Germinal center (tissue), 1 donor: ENCODE measurements around the gene APBA1.

Experiments
- DNase-seq: peaks from one replicate; pipeline ENCODE4 v3.0.0; 2012; ENCODE audit warnings: mixed read lengths, low spot score

The APBA1 gene

GRCh38 chr9:69657269-69657668 lies 14.9 kb downstream of the APBA1 start:
- no peak for DNase-seq

GRCh38 chr9:69655065-69655464 lies 17.1 kb downstream of the APBA1 start:
- no peak for DNase-seq

GRCh38 chr9:69653261-69653660 lies 18.9 kb downstream of the APBA1 start:
- DNase-seq = no peak

GRCh38 chr9:69649566-69650250 lies 22.5 kb downstream of the APBA1 start:
- DNase-seq = no peak

- no peak for DNase-seq
Observed at GRCh38 chr9:69647804-69648203, 24.4 kb downstream of the APBA1 start.

- no peak for DNase-seq
Observed at GRCh38 chr9:69646810-69647209, 25.4 kb downstream of the APBA1 start.

GRCh38 chr9:69645488-69645887 lies 26.7 kb downstream of the APBA1 start:
- DNase-seq = no peak

- no peak for DNase-seq
Observed at GRCh38 chr9:69643098-69643497, 29.1 kb downstream of the APBA1 start.

GRCh38 chr9:69637817-69638200 lies 34.4 kb downstream of the APBA1 start:
- no peak for DNase-seq

- no peak for DNase-seq
Observed at GRCh38 chr9:69637193-69637816, 34.9 kb downstream of the APBA1 start.

- no peak for DNase-seq
Observed at GRCh38 chr9:69633716-69634115, 38.5 kb downstream of the APBA1 start.

GRCh38 chr9:69632768-69633167 lies 39.4 kb downstream of the APBA1 start:
- DNase-seq = no peak

- DNase-seq = no peak
Observed at GRCh38 chr9:69627281-69627680, 44.9 kb downstream of the APBA1 start.

GRCh38 chr9:69623276-69623675 lies 48.9 kb downstream of the APBA1 start:
- no peak for DNase-seq

GRCh38 chr9:69622676-69623075 lies 49.5 kb downstream of the APBA1 start:
- DNase-seq = no peak

GRCh38 chr9:69621730-69622460 lies 50.3 kb downstream of the APBA1 start:
- DNase-seq = no peak

- DNase-seq = no peak
Observed at GRCh38 chr9:69620731-69621130, 51.4 kb downstream of the APBA1 start.

- DNase-seq = no peak
Observed at GRCh38 chr9:69619233-69619632, 52.9 kb downstream of the APBA1 start.

GRCh38 chr9:69617006-69617405 lies 55.2 kb downstream of the APBA1 start:
- DNase-seq = no peak

- no peak for DNase-seq
Observed at GRCh38 chr9:69615880-69616279, 56.3 kb downstream of the APBA1 start.

- no peak for DNase-seq
Observed at GRCh38 chr9:69611221-69611620, 61.0 kb downstream of the APBA1 start.

GRCh38 chr9:69609156-69609555 lies 63.0 kb downstream of the APBA1 start:
- no peak for DNase-seq

- DNase-seq = no peak
Observed at GRCh38 chr9:69606089-69606488, 66.1 kb downstream of the APBA1 start.
